Mammary epithelial cell (primary cell): ENCODE measurements around the gene MRPL17.

Experiments used
- EZH2 ChIP-seq: IDR thresholded peaks from 2 replicates; pipeline ENCODE4 v1.6.1; 2012; ENCODE audit warnings: low read length, inconsistent platforms, borderline replicate concordance
- TF ChIP-seq, protein P1 (sequence below), 2 donors: IDR thresholded peaks in 1 of 2; conservative IDR thresholded peaks in 1 of 2; 2 replicates each; pipeline ENCODE4 v1.5.1; 2011 to 2012; ENCODE audit warnings: inconsistent platforms in 2 of 2, low read length in 2 of 2, mild to moderate bottlenecking in 2 of 2, control low read depth in 1 of 2, low read depth in 1 of 2; ENCODE audit not compliant: insufficient read depth in 1 of 2; ENCODE audit errors: extremely low read depth in 1 of 2

DNA sequence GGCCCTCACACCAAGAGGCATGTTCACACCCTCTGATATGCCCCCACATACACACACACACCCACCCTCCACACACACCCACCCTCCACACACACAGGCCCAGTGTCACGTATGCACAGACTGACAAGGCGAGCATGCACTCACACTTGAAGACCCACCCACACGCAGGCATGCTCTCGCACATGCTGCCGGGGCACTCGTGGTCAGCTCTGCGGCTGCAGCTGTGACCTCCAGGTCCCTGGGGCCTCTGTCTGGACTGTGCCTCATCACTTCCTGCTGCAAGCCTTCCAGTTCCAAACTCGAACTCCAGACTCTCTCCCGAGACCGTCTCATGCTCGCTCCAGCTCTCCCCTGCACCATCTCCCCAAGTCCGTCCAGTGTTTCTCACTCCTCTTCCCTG is 37.1 kb downstream of the MRPL17 start:
- TF ChIP-seq, protein P1, sequence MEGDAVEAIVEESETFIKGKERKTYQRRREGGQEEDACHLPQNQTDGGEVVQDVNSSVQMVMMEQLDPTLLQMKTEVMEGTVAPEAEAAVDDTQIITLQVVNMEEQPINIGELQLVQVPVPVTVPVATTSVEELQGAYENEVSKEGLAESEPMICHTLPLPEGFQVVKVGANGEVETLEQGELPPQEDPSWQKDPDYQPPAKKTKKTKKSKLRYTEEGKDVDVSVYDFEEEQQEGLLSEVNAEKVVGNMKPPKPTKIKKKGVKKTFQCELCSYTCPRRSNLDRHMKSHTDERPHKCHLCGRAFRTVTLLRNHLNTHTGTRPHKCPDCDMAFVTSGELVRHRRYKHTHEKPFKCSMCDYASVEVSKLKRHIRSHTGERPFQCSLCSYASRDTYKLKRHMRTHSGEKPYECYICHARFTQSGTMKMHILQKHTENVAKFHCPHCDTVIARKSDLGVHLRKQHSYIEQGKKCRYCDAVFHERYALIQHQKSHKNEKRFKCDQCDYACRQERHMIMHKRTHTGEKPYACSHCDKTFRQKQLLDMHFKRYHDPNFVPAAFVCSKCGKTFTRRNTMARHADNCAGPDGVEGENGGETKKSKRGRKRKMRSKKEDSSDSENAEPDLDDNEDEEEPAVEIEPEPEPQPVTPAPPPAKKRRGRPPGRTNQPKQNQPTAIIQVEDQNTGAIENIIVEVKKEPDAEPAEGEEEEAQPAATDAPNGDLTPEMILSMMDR (conservative IDR thresholded peaks at IDR 0.05 in 1 of 2, IDR thresholded peaks at IDR 0.05 in 1 of 2; ENCODE audit: extremely low read depth in 1 of 2, insufficient read depth in 1 of 2, low read depth in 1 of 2, low read length in 2 of 2): no peak
- no peak for TF ChIP-seq EZH2
